SK-N-MC (cell line): ENCODE data around the gene PNPLA5.

Source experiments
- EZH2 ChIP-seq: fragments of 200-600 bp; sonication (generic); IDR thresholded peaks from one replicate; pipeline ENCODE4 v1.6.1; 2017; ENCODE audit warnings: antibody characterized with exemption
- POLR2AphosphoS5 ChIP-seq: IDR thresholded peaks from 2 replicates; pipeline ENCODE4 v1.6.1; 2012; ENCODE audit warnings: mild to moderate bottlenecking, low read depth, low read length, borderline replicate concordance

- TF ChIP-seq POLR2AphosphoS5 = no peak
- TF ChIP-seq EZH2 = no peak
Measured at GRCh38 chr22:43891360-43892182, at the start of gene PNPLA5.
